HepG2 (cell line): ENCODE results near the gene PCGF6. TPM values are rescaled to one million over a fixed set of nuclear protein-coding genes. Genes with fewer than 3 reads are reported as not detected.

Experiments
- ATAC-seq: fragments of 200-7000 bp; cut with Tn5 transposase; 3 replicates; pipeline ENCODE4 v1.9.1; 2020; ENCODE audit warnings: mild to moderate bottlenecking, moderate library complexity
- BruUV-seq: library from RNA; stranded (reverse); fragments of 400-500 nt; replicated peaks from 2 replicates; lab custom pipeline; 2021; lab: Mats Ljungman, UMichigan
- CTCF ChIA-PET: fragments of 300-600 bp; formaldehyde crosslinking; extraction: SDS; loops from one replicate; lab custom pipeline; 2021; ENCODE audit warnings: low total read pairs, inconsistent platforms, low intra/inter-chr PET ratio; lab: Yijun Ruan, JAX
- POLR2A ChIA-PET: fragments of 350-600 bp; sonication (Branson Sonifier 250); formaldehyde crosslinking; loops from one replicate; lab custom pipeline; 2020; ENCODE audit warnings: antibody characterized with exemption, inconsistent platforms; lab: Yijun Ruan, JAX
- DNase-seq: peaks from one replicate; pipeline ENCODE4 v3.0.0-alpha.2; 2015; ENCODE audit warnings: low spot score
- FAIRE-seq: peaks from 3 replicates; lab custom pipeline; 2011; peaks lifted over from hg19 to GRCh38; lab: Jason Lieb, UNC
- H2AFZ ChIP-seq: one replicate; pipeline ENCODE4 v1.6.1; 2011; ENCODE audit warnings: low read length, inconsistent platforms
- H3K27ac ChIP-seq: fragments of 300-600 bp; 3 replicates; pipeline ENCODE4 v1.8.0; 2011; ENCODE audit warnings: mixed run types, mild to moderate bottlenecking, mixed read lengths, low read length, inconsistent platforms; ENCODE audit not compliant: insufficient read depth; ENCODE audit errors: extremely low read length
- H3K27me3 ChIP-seq, 2 experiments: fragments of 200-600 bp in 1 of 2; 2 replicates in 1 of 2; 3 replicates in 1 of 2; pipeline versions ENCODE4 v1.6.0 to v1.8.0; 2011; ENCODE audit warnings: low read length in 2 of 2, mild to moderate bottlenecking in 2 of 2, moderate library complexity in 2 of 2, inconsistent platforms in 1 of 2; ENCODE audit not compliant: insufficient read depth in 2 of 2, control insufficient read depth in 1 of 2
- H3K36me3 ChIP-seq, 2 experiments: fragments of 200-600 bp in 1 of 2; replicated peaks in 1 of 2; 2 replicates in 1 of 2; 3 replicates in 1 of 2; pipeline versions ENCODE4 v1.5.1 to v1.8.0; 2011; ENCODE audit warnings: low read length in 2 of 2, inconsistent platforms in 1 of 2; ENCODE audit not compliant: insufficient read depth in 2 of 2, control insufficient read depth in 1 of 2
- H3K4me1 ChIP-seq: 2 replicates; pipeline ENCODE4 v1.5.1; 2012; ENCODE audit warnings: low read length, inconsistent platforms; ENCODE audit not compliant: insufficient read depth
- H3K4me2 ChIP-seq: 2 replicates; pipeline ENCODE4 v1.6.0; 2011; ENCODE audit warnings: low read depth, low read length, inconsistent platforms
- H3K4me3 ChIP-seq, 3 experiments: fragments of 200-600 bp in 1 of 3; sonication (generic), shearing (Covaris generic) in 1 of 3; replicated peaks in 1 of 3; 2 replicates each; pipeline ENCODE4 v1.5.1; 2011 to 2016; ENCODE audit warnings: low read length in 3 of 3, inconsistent platforms in 2 of 3, low read depth in 2 of 3, mild to moderate bottlenecking in 2 of 3, control low read depth in 1 of 3, mixed read lengths in 1 of 3; ENCODE audit not compliant: insufficient read depth in 1 of 3
- H3K79me2 ChIP-seq: one replicate; pipeline ENCODE4 v1.6.1; 2011; ENCODE audit warnings: low read length, inconsistent platforms; ENCODE audit not compliant: insufficient read depth
- H3K9ac ChIP-seq: 2 replicates; pipeline ENCODE4 v1.6.0; 2011; ENCODE audit warnings: mild to moderate bottlenecking, low read depth, low read length, inconsistent platforms; ENCODE audit not compliant: insufficient read depth
- H3K9me3 ChIP-seq: 2 replicates; pipeline ENCODE4 v1.5.1; 2012; ENCODE audit warnings: mild to moderate bottlenecking, low read length
- H4K20me1 ChIP-seq: 2 replicates; pipeline ENCODE4 v1.6.0; 2011; ENCODE audit warnings: inconsistent platforms, mild to moderate bottlenecking, low read length, moderate library complexity; ENCODE audit not compliant: insufficient read depth
- CENPX ChIP-seq: sonication (generic); formaldehyde crosslinking; IDR thresholded peaks from 2 replicates; pipeline ENCODE4 v1.9.0; 2021; ENCODE audit warnings: mild to moderate bottlenecking, missing genetic modification reagents, moderate library complexity
- FOSL1 ChIP-seq: sonication (generic); formaldehyde crosslinking; IDR thresholded peaks from 2 replicates; pipeline ENCODE4 v1.9.0; 2021; ENCODE audit warnings: missing genetic modification reagents, borderline replicate concordance
- FOSL2 ChIP-seq: sonication (generic); formaldehyde crosslinking; IDR thresholded peaks from 2 replicates; pipeline ENCODE4 v1.4.0; 2020; ENCODE audit warnings: missing genetic modification reagents
- JUNB ChIP-seq: sonication (generic); formaldehyde crosslinking; IDR thresholded peaks from 2 replicates; pipeline ENCODE4 v1.8.0; 2022; ENCODE audit warnings: missing genetic modification reagents, mild to moderate bottlenecking, borderline replicate concordance
- SMARCC2 ChIP-seq: fragments of 450-650 bp; IDR thresholded peaks from 2 replicates; pipeline ENCODE4 v1.6.1; 2017; ENCODE audit warnings: antibody characterized with exemption, mild to moderate bottlenecking
- ZNF563 ChIP-seq: sonication (generic); formaldehyde crosslinking; IDR thresholded peaks from 2 replicates; pipeline ENCODE4 v1.8.0; 2022; ENCODE audit warnings: mild to moderate bottlenecking, moderate library complexity, missing genetic modification reagents
- WGBS: methylation state at CpG from one replicate; pipeline ENCODE4 v1.1.6; 2017; ENCODE audit warnings: low lambda C conversion rate; 5-methylcytosine and 5-hydroxymethylcytosine counted together
- in situ Hi-C: cut with HindIII; loops from 2 replicates; pipeline ENCODE4 v1.10.0; 2017; ENCODE audit warnings: low pct_unique_long_range_greater_than_20kb; ENCODE audit not compliant: extremely low pct_ligation_motif_present
- intact Hi-C: fragments of 100-400 bp; cut with micrococcal nuclease; formaldehyde crosslinking; loops from one replicate; pipeline ENCODE4 v1.10.0; 2022; ENCODE audit not compliant: unreplicated experiment
- polyA plus RNA-seq, 8 experiments: library from polyadenylated mRNA; depleted of rRNA in 3 of 8; stranded (reverse) in 7 of 8; unstranded in 1 of 8; fragments of >200 nt; fragmentation: Illumina TruSeq in 4 of 8; extraction: Trizol in 4 of 8; gene quantifications; 2 replicates each; pipeline versions ENCODE4 v1.2.1 to v1.2.3, GENCODE V29; 2011 to 2016; ENCODE audit warnings: low read depth in 4 of 8, missing spikeins in 1 of 8, mixed read lengths in 1 of 8; ENCODE audit not compliant: insufficient read depth in 1 of 8
- total RNA-seq, 5 experiments: library from RNA; depleted of rRNA; stranded (reverse); fragments of >200 nt; fragmentation: Illumina TruSeq; extraction: Trizol; gene quantifications; 2 replicates each; pipeline ENCODE4 v1.2.3, GENCODE V29; 2016; ENCODE audit warnings: low read depth in 1 of 5

PCGF6 gene
- total and polyA plus RNA-seq, 2 of the 13 experiments (the other 11 are each of a cell fraction or from before 2014, with no cell fraction given): 5.2 to 19.4 TPM

DNA sequence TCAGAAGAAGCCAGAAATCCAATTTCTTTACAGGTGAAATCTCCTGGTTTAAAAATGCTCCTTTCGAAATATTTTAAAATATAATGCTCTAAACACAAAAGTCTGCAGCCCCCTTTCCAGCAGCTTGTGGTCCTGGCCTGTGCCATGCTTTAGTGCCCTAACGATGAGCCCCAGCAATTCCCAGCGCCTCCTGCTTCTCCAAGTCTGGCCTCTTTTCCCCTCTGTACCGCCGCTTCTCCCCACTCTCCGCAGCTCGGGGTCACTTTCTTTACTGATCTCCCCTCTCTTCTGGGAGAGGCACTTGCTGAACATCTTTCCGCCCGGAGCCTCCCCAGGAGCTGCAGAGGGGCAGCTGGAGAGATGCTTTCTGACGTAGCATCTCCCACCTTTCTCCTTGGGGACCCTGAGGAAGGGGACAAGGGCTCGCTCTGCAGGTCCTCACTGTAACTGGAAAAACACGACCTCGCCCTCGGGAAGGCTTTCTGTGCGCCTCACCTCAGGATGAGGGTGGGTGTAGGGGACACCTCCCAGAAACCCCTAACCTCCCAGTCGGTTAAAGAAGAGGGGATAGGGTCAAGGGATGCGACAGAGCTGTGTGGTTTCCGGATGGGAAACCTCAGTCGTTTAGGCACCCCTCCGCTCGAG lies 74.6 kb downstream of the PCGF6 start:
- H3K36me3 ChIP-seq: no peaks in the 10 kb centered on the region
- WGBS: 18% methylated on average over 18 of the region's 21 CpGs
- peak overlapping the region in 2 of 3 experiments; percentile 44 to 60; a peak in 3 of 6 replicates for H3K4me3 ChIP-seq
- no peaks in the 10 kb centered on the region for H3K9me3 ChIP-seq
- DNase-seq (no peak), ATAC-seq (peak; percentile 30), FAIRE-seq (no peak)
- H3K4me1 ChIP-seq: peaks cover 14% of the 10 kb centered on the region; the same call in 1 of the 2 replicates
- no peak overlapping the region for H3K9ac ChIP-seq
- H3K27me3 ChIP-seq: peaks cover 10 to 40% of the 10 kb centered on the region in 2 experiments; a peak in 4 of 5 replicates
- 0 out of 2 replicates have a peak, but pooled peaks cover 3% of the 10 kb centered on the region for H4K20me1 ChIP-seq
- no peaks in the 10 kb centered on the region for H3K79me2 ChIP-seq
- BruUV-seq: no TSS peak
- POLR2A ChIA-PET: no interaction called here
- H3K4me2 ChIP-seq: peak overlapping the region; percentile 56
- H2AFZ ChIP-seq: no peak overlapping the region
- intact Hi-C loops (no loop called here), in situ Hi-C loops (no loop called here)
- TF ChIP-seq ZNF563 (no peak), CENPX (CRISPR knock-in tag) (no peak), SMARCC2 (no peak), JUNB (CRISPR knock-in tag) (no peak)
- CTCF ChIA-PET: no interaction called here
- no peak overlapping the region for H3K27ac ChIP-seq

DNA sequence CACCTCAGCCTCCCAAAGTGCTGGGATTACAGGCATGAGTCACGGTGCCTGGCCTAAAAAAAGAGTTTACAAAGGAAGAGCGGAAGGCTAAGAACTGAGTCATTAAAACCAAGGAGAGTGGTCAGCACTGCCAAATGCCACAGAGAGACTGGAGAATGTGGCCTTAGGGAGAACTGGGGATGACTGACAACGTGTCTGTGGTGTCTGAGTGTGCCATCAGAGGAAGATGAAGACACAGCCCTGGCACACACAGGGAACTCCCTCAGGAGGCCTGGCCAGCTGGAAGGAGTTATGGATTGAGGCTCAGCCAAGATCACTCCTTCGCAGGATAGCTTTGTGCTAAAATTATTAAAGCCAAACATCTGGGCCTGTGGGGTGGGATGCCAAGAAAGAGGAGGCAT lies 77.9 kb downstream of the PCGF6 start:
- no peaks in the 10 kb centered on the region for H3K9me3 ChIP-seq
- no peak overlapping the region for H3K4me2 ChIP-seq
- POLR2A ChIA-PET: no interaction called here
- H3K4me1 ChIP-seq: peaks cover 14% of the 10 kb centered on the region; the same call in 1 of the 2 replicates
- H4K20me1 ChIP-seq: no peaks in the 10 kb centered on the region
- H3K27me3 ChIP-seq: peaks cover 10 to 33% of the 10 kb centered on the region in 2 experiments; a peak in 4 of 5 replicates
- ATAC-seq (no peak), DNase-seq (no peak), FAIRE-seq (no peak)
- CTCF ChIA-PET: no interaction called here
- intact Hi-C loops: no loop called here
- TF ChIP-seq FOSL1 (CRISPR knock-in tag) (no peak), FOSL2 (CRISPR knock-in tag) (peak; percentile 32; the same call in 1 of the 2 replicates)
- no peak overlapping the region for H3K9ac ChIP-seq
- no peaks in the 10 kb centered on the region for H3K36me3 ChIP-seq
- H3K4me3 ChIP-seq: no peak overlapping the region
- 32% methylated on average over 4 of the region's 4 CpGs for WGBS
- H3K27ac ChIP-seq: no peak overlapping the region
- in situ Hi-C loops: no loop called here
- no peaks in the 10 kb centered on the region for H3K79me2 ChIP-seq
- BruUV-seq: no TSS peak
- H2AFZ ChIP-seq: no peak overlapping the region
